Fibroblast of lung (primary cell): Measurements from ENCODE around the gene MAML2. TPM values are rescaled to one million over a fixed set of nuclear protein-coding genes. Genes with fewer than 3 reads are reported as not detected.

Experiments used
- DNase-seq, 2 donors: peaks; one replicate each; pipeline versions ENCODE4 v3.0.0 to v3.0.0-alpha.2; 2010; ENCODE audit warnings: low read depth in 2 of 2
- H2AFZ ChIP-seq: 2 replicates; pipeline ENCODE4 v1.5.1; 2012; ENCODE audit warnings: low read length, control low read depth, inconsistent platforms
- H3K27ac ChIP-seq: 2 replicates; pipeline ENCODE4 v1.5.1; 2011; ENCODE audit warnings: low read length, control low read depth; ENCODE audit not compliant: insufficient read depth
- H3K27me3 ChIP-seq: 2 replicates; pipeline ENCODE4 v1.5.1; 2011; ENCODE audit warnings: mild to moderate bottlenecking, low read length; ENCODE audit not compliant: control insufficient read depth, insufficient read depth
- H3K36me3 ChIP-seq: 2 replicates; pipeline ENCODE4 v1.5.1; 2011; ENCODE audit warnings: low read length; ENCODE audit not compliant: control insufficient read depth, insufficient read depth
- H3K4me1 ChIP-seq: 2 replicates; pipeline ENCODE4 v1.5.1; 2011; ENCODE audit warnings: low read length; ENCODE audit not compliant: control insufficient read depth, insufficient read depth; ENCODE audit errors: extremely low read depth
- H3K4me2 ChIP-seq: 2 replicates; pipeline ENCODE4 v1.5.1; 2011; ENCODE audit warnings: low read length, control low read depth; ENCODE audit not compliant: insufficient read depth; ENCODE audit errors: extremely low read depth
- H3K4me3 ChIP-seq, 4 experiments: fragments of 200-600 bp in 1 of 4; sonication (generic) in 1 of 4; replicated peaks in 1 of 4; 2 replicates each; pipeline ENCODE4 v1.5.1; 2011 to 2016; ENCODE audit warnings: low read length in 4 of 4, low read depth in 3 of 4, mild to moderate bottlenecking in 3 of 4, control low read depth in 2 of 4, inconsistent platforms in 1 of 4, mixed read lengths in 1 of 4; ENCODE audit not compliant: insufficient read depth in 1 of 4; ENCODE audit errors: control extremely low read depth in 1 of 4
- H3K79me2 ChIP-seq: 2 replicates; pipeline ENCODE4 v1.5.1; 2012; ENCODE audit warnings: mild to moderate bottlenecking, low read length, inconsistent platforms; ENCODE audit not compliant: control insufficient read depth, insufficient read depth
- H3K9ac ChIP-seq: 2 replicates; pipeline ENCODE4 v1.5.1; 2011; ENCODE audit warnings: mild to moderate bottlenecking, low read length, control low read depth; ENCODE audit not compliant: insufficient read depth
- H3K9me3 ChIP-seq: 2 replicates; pipeline ENCODE4 v1.5.1; 2012; ENCODE audit warnings: low read depth, low read length; ENCODE audit not compliant: control insufficient read depth, insufficient read depth
- H4K20me1 ChIP-seq: 2 replicates; pipeline ENCODE4 v1.5.1; 2011; ENCODE audit warnings: low read length; ENCODE audit not compliant: control insufficient read depth, insufficient read depth; ENCODE audit errors: extremely low read depth
- CTCF ChIP-seq, 2 donors: IDR thresholded peaks in 1 of 2; conservative IDR thresholded peaks in 1 of 2; 1 replicate in 1 of 2; 2 replicates in 1 of 2; pipeline ENCODE4 v1.5.1; 2011 to 2012; ENCODE audit warnings: low read length in 2 of 2, control low read depth in 1 of 2, inconsistent platforms in 1 of 2, low read depth in 1 of 2, mild to moderate bottlenecking in 1 of 2
- EZH2 ChIP-seq: IDR thresholded peaks from 2 replicates; pipeline ENCODE4 v1.5.1; 2012; ENCODE audit warnings: low read length, control low read depth, mild to moderate bottlenecking; ENCODE audit errors: missing control alignments
- polyA plus RNA-seq, 2 donors: library from polyadenylated mRNA; depleted of rRNA in 1 of 2; stranded (reverse) in 1 of 2; unstranded in 1 of 2; fragments of >200 nt; gene quantifications; 2 replicates each; pipeline ENCODE4 v1.2.1, GENCODE V29; 2011 to 2012; ENCODE audit warnings: missing spikeins in 1 of 2
- total RNA-seq: library from RNA; depleted of rRNA; stranded (reverse); fragments of >200 nt; gene quantifications from 2 replicates; pipeline ENCODE4 v1.2.1, GENCODE V29; 2014

Gene MAML2
- total and polyA plus RNA-seq, 2 donors (not counting 1 experiment from before 2014, with no cell fraction given): 13.0 to 19.0 TPM

- no peak overlapping the region for H3K9ac ChIP-seq
- H3K36me3 ChIP-seq: no peaks in the 10 kb centered on the region
- H3K4me3 ChIP-seq: no peak overlapping the region
- TF ChIP-seq EZH2 (no peak), CTCF (conservative IDR thresholded peaks at IDR 0.05 in 1 of 2, IDR thresholded peaks at IDR 0.05 in 1 of 2; ENCODE audit: low read depth in 1 of 2, low read length in 2 of 2) (no peak)
- no peak overlapping the region for H2AFZ ChIP-seq
- no peaks in the 10 kb centered on the region for H3K9me3 ChIP-seq
- H3K4me2 ChIP-seq: peak overlapping the region; percentile 72
- H4K20me1 ChIP-seq: no peaks in the 10 kb centered on the region
- peak; percentile 54 to 94 for DNase-seq
- H3K4me1 ChIP-seq: peaks cover 22% of the 10 kb centered on the region
- H3K27me3 ChIP-seq: no peaks in the 10 kb centered on the region
- H3K79me2 ChIP-seq: peaks cover 74% of the 10 kb centered on the region
- H3K27ac ChIP-seq: peak overlapping the region; percentile 60
Measured at GRCh38 chr11:96324912-96325311, 18.1 kb downstream of the MAML2 start.

DNA sequence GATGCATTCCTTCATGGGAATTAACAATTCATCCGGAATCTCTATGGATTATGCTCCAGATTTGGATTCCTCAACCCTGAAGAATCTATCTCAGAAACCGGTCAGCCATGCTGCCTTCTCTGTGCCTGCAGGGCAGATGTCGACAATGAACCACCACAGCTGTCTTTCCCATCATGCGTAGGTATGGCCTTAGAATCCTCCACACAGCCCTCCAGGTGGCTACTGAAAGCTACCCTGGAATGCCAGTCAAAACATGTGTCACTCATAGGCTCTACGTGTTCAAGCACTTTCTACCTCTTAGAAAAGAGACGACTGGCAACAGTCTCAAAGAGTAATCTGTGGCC, 19.4 kb downstream of the MAML2 start:
- Histone ChIP-seq H3K4me2 (no peak overlapping the region), H3K79me2 (peaks cover 68% of the 10 kb centered on the region), H3K9me3 (no peaks in the 10 kb centered on the region), H3K4me1 (peaks cover 18% of the 10 kb centered on the region), H3K27ac (no peak overlapping the region), H3K36me3 (no peaks in the 10 kb centered on the region), H3K4me3 (no peak overlapping the region), H4K20me1 (no peaks in the 10 kb centered on the region), H3K27me3 (no peaks in the 10 kb centered on the region), H3K9ac (no peak overlapping the region), H2AFZ (no peak overlapping the region)
- DNase-seq: no peak
- TF ChIP-seq CTCF (conservative IDR thresholded peaks at IDR 0.05 in 1 of 2, IDR thresholded peaks at IDR 0.05 in 1 of 2; ENCODE audit: low read depth in 1 of 2, low read length in 2 of 2): no peak
- TF ChIP-seq EZH2: no peak

DNA sequence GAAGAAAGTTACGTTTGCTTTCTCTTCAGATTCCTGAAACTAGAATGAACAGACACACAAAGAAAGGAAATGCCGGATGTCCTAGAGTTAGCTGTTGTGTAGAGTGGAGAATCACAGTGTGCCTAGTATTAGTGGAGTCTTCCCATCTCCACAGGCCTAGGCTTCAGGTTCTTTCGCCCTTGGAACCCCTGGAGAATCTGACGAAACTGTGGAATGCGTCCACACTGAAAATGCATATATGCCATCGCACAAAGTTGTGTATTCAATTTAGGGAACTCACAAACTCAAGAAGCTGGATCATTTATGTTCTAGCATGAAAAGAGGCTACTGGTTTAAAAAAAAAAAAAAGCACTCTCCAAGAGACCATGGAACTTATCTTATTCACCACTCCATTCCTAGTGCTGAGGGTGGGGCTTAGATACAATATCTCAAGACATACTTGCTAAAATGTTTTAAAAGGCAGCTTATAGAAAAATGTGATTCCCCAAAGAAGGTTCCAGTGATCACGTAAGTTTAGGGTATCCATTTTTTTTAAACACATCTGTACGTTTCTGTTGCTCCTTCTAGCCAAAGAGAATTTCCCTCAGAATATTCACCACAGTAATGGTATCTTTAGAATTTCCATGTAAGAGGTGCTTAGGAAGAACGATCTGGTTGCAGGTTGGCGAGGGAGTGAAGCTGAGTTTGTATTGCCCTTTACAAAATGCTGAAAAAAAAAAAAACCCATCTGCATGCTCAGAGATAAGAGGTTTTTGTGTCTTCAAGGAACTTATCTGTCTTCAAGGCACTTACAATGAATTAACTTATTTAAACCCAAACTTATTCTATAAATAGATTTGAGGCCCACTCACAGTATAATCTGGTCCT, 20.0 kb downstream of the MAML2 start:
- no peak overlapping the region for H3K4me2 ChIP-seq
- H3K36me3 ChIP-seq: no peaks in the 10 kb centered on the region
- H3K4me3 ChIP-seq: no peak overlapping the region
- peaks cover 66% of the 10 kb centered on the region for H3K79me2 ChIP-seq
- H4K20me1 ChIP-seq: no peaks in the 10 kb centered on the region
- no peak for DNase-seq
- H2AFZ ChIP-seq: no peak overlapping the region
- H3K9ac ChIP-seq: no peak overlapping the region
- H3K27ac ChIP-seq: no peak overlapping the region
- no peaks in the 10 kb centered on the region for H3K9me3 ChIP-seq
- H3K4me1 ChIP-seq: peaks cover 18% of the 10 kb centered on the region
- no peak for TF ChIP-seq CTCF (conservative IDR thresholded peaks at IDR 0.05 in 1 of 2, IDR thresholded peaks at IDR 0.05 in 1 of 2; ENCODE audit: low read depth in 1 of 2, low read length in 2 of 2)
- TF ChIP-seq EZH2: no peak
- H3K27me3 ChIP-seq: no peaks in the 10 kb centered on the region
